ES-I3 (cell line): ENCODE results near the gene CCR9.

Experiments used
- H3K36me3 ChIP-seq: 2 replicates; pipeline ENCODE4 v1.6.1; 2013; ENCODE audit warnings: mild to moderate bottlenecking, low read length, control low read depth, moderate library complexity; ENCODE audit not compliant: insufficient read depth
- H3K4me1 ChIP-seq: 2 replicates; pipeline ENCODE4 v1.6.1; 2013; ENCODE audit warnings: mild to moderate bottlenecking, control low read depth, low read length; ENCODE audit not compliant: insufficient read depth
- H3K9ac ChIP-seq: 2 replicates; pipeline ENCODE4 v1.6.1; 2013; ENCODE audit warnings: low read depth, mild to moderate bottlenecking, low read length, moderate library complexity
- H3K9me3 ChIP-seq: 2 replicates; pipeline ENCODE4 v1.6.1; 2013; ENCODE audit warnings: mild to moderate bottlenecking, low read length, moderate library complexity; ENCODE audit not compliant: control insufficient read depth, insufficient read depth

CCR9 gene

DNA sequence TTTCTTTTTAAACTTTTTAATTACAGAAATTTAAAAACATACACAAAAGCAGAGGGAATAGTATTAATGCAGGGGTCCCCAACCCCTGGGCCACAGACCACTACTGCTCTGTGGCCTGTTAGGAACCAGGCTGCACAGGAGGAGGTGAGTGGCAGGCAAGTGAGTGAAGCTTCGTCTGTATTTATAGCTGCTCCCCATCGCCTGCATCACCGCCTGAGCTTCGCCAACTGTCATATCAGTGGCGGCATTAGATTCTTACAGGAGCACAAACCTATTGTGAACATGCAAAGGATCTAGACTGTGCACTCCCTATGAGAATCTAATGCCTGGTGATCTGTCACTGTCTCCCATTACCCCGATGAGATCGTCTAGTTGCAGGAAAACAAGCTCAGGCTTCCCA lies 22.4 kb downstream of the CCR9 start:
- no peak overlapping the region for H3K9ac ChIP-seq
- no peaks in the 10 kb centered on the region for H3K36me3 ChIP-seq
- no peaks in the 10 kb centered on the region for H3K4me1 ChIP-seq
- no peaks in the 10 kb centered on the region for H3K9me3 ChIP-seq

DNA sequence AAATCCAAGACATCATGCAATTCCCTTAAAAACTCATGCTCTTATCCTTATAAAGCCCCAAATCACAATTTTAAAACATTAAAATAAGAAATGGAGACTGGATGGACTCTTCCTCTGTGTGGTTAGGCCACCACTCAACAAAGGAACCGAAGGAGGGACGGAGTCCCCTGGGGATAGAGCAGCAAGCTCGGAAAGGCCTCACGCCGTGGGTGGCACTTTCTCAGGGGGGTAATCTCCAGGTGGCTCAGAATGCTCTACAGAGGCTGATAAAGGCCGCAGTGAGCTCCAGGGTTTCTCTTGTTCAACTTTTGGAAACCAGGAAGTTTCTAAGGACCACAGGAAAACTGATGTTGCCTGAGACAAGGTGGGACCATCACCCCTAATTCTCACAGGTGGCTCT lies 23.2 kb downstream of the CCR9 start:
- Histone ChIP-seq H3K36me3 (no peaks in the 10 kb centered on the region), H3K4me1 (no peaks in the 10 kb centered on the region), H3K9me3 (no peaks in the 10 kb centered on the region), H3K9ac (no peak overlapping the region)

DNA sequence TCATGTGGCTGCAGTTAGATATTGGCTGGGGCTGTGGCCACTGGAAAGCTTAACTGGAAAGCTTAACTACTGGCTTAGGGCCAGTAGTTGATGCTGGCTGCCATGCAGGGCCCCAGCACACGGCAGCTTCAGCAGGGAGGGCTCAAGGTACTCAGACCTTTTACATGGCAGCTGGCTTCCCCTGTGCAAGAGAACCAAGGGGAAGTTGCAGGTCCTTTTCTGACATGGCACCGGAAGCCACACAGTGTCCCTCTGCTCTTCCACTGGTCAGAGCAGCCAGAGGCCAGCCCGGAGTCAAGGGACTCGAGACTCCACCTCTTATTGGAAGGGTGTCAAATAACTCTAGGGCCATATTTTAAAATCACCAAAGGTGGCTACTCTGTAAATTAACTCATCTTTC lies 24.5 kb downstream of the CCR9 start:
- Histone ChIP-seq H3K4me1 (no peaks in the 10 kb centered on the region), H3K36me3 (no peaks in the 10 kb centered on the region), H3K9me3 (no peaks in the 10 kb centered on the region), H3K9ac (no peak overlapping the region)

DNA sequence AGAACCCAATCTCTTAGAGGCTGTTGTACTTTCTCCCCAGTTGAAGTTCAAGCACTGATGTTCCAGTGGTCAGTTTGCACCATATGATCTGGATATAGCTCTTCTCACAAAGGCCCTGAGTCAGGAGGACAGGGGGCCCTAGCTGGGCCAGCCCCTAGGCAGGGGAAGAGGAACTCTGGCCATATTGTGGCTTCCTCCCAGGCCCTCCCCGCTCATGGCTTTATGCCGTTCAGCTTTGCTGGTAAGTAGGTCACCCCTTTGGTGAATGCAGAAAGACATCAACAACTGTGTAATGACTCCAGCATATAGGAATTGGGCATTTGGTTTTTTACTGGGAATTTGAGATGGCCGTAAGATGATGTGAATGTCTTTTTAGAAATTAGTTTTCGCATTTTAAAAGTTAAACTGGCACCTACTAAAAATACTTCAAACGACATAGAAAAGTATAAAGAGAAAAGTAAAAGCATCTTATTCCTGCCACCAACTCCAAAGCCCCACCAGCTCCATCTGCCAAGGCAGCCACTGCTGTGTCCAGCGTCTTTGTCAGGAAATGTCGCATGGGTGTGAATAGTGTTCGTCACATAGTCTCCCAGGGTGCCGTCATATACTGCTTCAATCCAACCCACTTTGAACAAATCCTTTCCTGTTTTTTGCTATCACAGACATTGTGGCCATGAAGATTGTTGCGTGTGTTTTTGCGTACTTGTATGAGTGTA lies 25.3 kb downstream of the CCR9 start:
- H3K36me3 ChIP-seq = no peaks in the 10 kb centered on the region
- H3K4me1 ChIP-seq = no peaks in the 10 kb centered on the region
- no peaks in the 10 kb centered on the region for H3K9me3 ChIP-seq
- no peak overlapping the region for H3K9ac ChIP-seq

DNA sequence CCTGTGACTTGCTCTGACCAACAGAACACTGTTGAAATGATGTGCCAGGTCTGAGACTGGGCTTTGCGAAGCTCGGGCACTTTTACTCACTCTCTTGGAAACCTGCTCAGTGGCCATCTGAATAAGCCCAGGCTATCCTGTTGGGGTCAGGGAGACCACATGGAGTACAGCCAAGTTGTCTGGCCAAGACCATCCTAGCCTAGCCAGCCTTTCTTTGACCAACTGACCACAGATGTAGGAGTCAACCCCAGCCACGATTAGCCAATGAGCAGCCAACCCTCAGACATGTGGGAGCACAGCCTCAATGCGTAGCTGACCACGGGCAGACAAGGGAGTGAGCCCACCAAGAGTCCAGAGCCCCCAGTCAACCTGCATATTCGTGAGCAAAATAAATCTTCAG lies 26.1 kb downstream of the CCR9 start:
- no peaks in the 10 kb centered on the region for H3K36me3 ChIP-seq
- H3K4me1 ChIP-seq = no peaks in the 10 kb centered on the region
- no peak overlapping the region for H3K9ac ChIP-seq
- no peaks in the 10 kb centered on the region for H3K9me3 ChIP-seq

DNA sequence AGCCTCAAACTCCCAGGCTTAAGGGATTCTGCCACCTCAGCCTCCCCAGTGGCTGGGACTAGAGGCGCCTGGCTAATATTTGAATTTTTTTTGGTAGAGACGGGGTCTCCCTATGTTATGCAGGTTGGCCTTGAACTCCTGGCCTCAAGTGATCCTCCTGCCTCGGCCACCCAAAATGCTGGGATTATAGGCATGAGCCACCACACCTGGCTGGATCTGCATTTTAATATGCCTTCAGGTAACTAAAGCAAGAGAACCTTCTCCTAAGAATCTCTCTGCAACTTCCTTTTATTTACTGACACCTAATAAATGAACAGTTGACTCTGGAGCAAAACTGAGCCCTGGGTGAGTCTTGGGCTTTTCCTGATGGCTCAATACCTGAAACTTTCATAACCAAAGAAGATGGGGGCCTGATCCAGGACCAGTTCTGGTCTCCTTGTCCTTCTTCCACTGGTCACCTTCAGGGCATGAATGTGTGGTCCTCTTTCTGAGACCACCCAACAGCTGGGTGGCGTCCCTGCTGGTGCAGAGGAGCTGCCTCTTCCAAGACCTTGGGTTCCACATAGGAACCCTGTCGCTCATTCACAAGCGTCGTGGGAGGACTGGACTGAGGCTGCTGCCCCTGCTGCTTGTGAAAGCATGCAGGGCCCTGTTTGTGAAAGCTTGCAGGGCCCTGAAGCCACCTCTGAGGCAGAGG lies 28.2 kb downstream of the CCR9 start:
- Histone ChIP-seq H3K36me3 (no peaks in the 10 kb centered on the region; the same call in 1 of the 2 replicates), H3K4me1 (no peaks in the 10 kb centered on the region), H3K9ac (no peak overlapping the region), H3K9me3 (no peaks in the 10 kb centered on the region)

DNA sequence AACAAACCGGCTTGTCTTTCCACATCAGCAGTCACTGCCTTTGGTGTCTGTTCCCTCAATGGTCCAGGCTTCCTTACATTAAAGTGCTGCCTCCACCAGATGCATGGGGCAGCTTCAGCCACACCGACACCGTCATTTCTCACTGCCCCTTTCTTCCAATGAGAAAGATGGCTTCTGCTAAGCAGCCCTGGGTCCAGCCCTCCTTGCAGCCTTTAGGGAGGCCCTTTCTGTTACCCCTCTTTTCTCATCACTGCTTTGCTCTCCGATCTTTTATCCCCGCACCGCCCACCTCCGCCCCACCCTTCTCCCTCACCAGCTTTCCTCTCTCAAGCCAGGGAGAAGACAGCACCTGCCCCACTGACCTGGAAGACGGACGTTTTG lies 28.7 kb downstream of the CCR9 start:
- no peak overlapping the region for H3K9ac ChIP-seq
- H3K4me1 ChIP-seq = no peaks in the 10 kb centered on the region
- no peaks in the 10 kb centered on the region; the same call in 1 of the 2 replicates for H3K36me3 ChIP-seq
- H3K9me3 ChIP-seq = no peaks in the 10 kb centered on the region

DNA sequence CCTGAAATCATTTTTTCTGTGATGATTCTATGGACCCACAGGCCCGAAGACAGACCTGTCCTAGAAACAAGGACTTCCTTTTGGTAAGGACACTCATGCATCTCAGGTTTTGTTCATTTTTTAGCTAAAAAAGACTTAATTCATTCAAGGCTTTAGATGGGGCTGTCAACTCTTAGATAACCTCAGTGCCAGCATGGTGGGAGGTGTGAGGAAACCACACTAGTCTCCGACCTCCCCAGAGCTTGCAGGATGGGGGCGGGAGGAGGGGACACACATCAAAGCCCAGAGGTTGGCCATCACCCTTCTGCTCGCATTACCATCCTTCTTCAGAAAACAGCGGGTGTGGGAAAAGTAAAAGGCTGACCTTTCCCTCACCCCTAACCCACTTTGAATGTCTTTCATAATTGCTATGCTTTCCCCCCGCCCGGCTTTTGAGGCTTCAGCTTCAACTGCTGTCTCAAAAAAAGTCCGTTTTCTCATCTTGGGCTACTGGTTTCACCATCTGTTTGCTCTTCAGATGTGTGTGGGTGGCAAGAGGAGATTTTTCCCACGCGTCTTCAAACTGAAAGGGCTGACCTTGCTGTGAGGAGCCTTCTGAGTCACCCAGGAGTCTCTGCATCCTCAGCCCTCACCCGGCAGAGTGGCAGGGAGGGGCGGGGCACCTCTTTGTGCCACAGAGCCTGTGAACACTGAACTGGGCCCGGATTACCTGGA lies 29.3 kb downstream of the CCR9 start:
- Histone ChIP-seq H3K36me3 (no peaks in the 10 kb centered on the region; the same call in 1 of the 2 replicates), H3K4me1 (no peaks in the 10 kb centered on the region), H3K9ac (no peak overlapping the region), H3K9me3 (no peaks in the 10 kb centered on the region)

DNA sequence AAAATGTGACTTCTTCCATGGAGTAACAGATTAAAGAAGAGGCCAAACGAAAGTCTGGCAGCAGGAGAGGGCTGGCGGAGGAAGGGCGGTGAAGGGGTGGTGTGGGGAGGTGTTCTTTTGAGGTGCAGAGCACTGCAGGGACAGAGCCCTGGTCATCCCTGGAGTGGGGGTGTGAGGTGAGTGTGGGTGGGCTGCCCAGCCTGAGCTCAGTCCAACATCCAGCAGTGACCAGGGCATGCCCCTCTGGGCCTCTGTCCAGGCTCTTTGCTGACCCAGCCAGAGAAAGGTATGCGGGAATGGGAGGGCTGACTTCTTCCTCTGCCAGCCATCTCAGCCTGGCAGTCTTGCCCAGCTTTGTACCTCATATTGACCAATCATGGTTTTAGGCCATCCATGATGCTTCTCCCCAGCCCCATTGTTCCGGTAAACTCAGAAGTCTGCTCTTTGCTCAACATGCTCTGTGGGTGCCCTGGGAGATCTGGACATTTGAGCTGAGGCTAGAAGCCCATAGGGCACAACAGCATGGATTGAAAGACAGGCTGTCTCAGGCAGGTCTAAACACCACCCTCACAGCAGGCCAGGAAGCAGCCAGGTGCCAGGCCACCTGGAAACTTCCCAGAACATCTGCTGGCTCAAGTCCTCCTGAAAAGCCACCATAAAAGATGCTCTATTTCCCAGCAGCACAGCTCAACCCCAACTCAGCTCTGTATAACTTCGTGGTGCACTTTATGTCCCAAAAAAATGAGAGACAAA lies 31.0 kb downstream of the CCR9 start:
- no peaks in the 10 kb centered on the region; the same call in 1 of the 2 replicates for H3K36me3 ChIP-seq
- no peak overlapping the region for H3K9ac ChIP-seq
- no peaks in the 10 kb centered on the region for H3K9me3 ChIP-seq
- H3K4me1 ChIP-seq = no peaks in the 10 kb centered on the region

DNA sequence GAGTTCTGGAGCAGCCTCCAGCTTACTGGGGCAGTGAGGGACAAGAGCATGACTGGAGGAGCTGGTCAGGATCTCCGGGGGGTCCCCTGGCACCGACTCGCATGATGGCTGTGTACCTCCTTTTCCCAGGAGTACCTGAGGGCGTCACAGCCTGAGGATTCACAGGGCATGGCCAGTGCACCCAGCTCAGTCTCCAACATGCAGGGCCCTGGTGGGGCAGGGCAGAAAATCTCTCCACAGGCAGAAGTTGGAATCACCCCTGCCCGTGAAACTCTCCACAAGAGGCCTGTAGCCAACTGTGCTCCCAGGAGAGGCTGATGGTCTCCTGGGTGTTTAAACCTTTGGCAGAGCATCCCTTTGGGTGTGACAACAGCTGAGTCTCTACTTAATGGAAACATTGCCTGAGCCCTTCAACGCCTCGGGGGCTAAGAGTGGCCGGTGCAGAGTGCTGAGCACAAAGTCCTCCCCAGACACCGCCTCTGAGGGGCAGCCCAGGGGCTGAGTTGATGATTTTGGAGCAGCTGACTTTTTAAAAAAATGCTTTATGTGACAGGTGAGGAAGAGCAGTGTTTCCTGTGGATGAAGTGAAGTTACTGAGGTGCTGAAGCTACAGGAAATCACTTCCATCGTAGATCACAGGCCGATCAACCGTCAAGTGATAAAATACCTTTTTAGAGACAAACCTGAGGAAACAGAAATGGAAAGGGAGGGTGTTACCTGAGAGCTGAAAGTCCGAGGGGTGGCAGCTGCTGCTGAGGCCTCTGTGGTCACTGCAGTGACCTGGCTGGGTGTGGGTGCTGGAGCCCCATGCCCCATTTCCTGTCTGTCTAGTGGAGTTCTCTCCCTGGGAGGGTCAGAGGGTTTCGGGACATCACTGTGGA lies 35.1 kb downstream of the CCR9 start:
- Histone ChIP-seq H3K4me1 (no peaks in the 10 kb centered on the region), H3K9ac (no peak overlapping the region), H3K36me3 (peaks cover 4% of the 10 kb centered on the region), H3K9me3 (no peaks in the 10 kb centered on the region)

DNA sequence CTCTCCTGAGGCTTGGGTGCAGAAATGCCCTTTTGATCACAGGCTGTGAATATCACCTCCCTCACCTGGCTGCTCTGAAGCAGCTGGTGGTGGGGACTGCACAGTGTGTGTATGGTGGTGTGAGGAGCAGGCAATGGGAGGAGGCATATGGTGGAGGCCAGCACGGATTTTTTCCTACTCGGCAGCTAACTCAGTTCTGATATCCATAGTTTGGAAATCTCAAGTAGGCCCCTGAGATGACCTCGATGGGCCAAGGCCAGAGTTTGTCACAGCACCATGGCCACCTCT lies 35.6 kb downstream of the CCR9 start:
- Histone ChIP-seq H3K9ac (no peak overlapping the region), H3K9me3 (no peaks in the 10 kb centered on the region), H3K4me1 (no peaks in the 10 kb centered on the region), H3K36me3 (peaks cover 4% of the 10 kb centered on the region)

DNA sequence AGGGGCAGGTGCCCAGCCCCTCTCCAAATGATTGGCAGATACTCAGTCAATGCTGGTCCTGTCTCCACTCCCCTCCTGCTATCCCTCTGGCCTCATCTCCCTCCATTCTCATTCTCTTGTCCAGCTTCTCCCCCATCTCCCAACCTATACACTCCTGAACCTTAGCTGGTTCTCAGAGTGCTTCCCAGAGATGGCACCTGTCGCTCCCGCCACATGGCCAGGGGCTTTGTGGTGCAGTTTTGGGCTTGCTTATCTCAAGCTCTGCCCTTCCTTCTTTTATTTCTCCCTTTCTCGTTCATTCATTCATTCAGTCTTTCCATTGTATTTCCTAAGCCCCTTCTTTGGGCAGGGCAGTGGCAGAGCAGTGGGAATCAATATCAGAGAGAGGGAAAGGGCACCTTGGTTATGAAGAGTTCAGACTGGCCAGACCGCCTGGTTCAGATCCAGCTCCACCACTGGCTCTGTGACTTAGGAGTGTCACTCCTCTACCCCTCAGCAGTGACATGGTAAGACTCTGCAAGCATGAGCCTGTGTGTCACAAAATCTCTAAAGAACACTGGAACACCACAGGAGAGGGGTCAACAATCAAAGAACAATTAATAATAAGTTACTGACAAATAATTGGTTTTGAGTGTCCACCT lies 36.7 kb downstream of the CCR9 start:
- peaks cover 4% of the 10 kb centered on the region for H3K36me3 ChIP-seq
- H3K9me3 ChIP-seq = no peaks in the 10 kb centered on the region
- H3K4me1 ChIP-seq = no peaks in the 10 kb centered on the region
- H3K9ac ChIP-seq = no peak overlapping the region

DNA sequence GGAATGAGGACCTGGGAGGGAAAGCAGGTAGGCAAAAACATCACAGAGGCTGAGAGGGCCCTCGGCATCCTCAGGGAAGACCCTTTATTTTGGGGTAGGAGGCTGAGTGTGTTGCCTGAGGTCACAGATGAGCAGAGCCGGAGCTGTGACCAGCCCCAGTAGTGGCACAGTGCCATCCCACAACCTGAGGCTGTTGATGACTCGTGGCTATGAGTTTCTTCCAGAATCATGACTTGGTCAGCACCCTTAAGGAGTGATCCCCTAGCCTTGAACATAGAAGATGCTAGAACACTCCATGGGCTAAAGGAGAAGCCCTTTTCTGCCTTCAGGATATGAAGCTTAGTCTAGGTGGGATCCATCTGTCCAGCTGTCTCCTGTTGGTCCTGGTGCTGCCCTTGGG lies 37.4 kb downstream of the CCR9 start:
- H3K9me3 ChIP-seq = no peaks in the 10 kb centered on the region
- H3K36me3 ChIP-seq = peaks cover 4% of the 10 kb centered on the region; the same call in 1 of the 2 replicates
- no peak overlapping the region for H3K9ac ChIP-seq
- H3K4me1 ChIP-seq = no peaks in the 10 kb centered on the region
